Activated CD8-positive, alpha-beta memory T cell treated with anti-CD3 and anti-CD28 coated beads, Interleukin-2, amount 50 U/mL, for 48 hours (primary cell): Measurements from ENCODE around the gene CHCHD10.

Experiments
- DNase-seq: peaks from one replicate; pipeline ENCODE4 v3.0.0-alpha.2; 2020

CHCHD10 gene

GRCh38 chr22:23787600-23787896, 19.8 kb upstream of the CHCHD10 start:
- no peak for DNase-seq

- DNase-seq: peak; percentile 98
Measured at GRCh38 chr22:23786752-23787599, 19.2 kb upstream of the CHCHD10 start, which contains the start of gene SMARCB1. TSS of gene SMARCB1 (plus strand) at chr22:23786966. CDS start at chr22:23787170, 204 bp downstream.

- DNase-seq: no peak
Measured at GRCh38 chr22:23786261-23786710, 18.5 kb upstream of the CHCHD10 start.

DNA sequence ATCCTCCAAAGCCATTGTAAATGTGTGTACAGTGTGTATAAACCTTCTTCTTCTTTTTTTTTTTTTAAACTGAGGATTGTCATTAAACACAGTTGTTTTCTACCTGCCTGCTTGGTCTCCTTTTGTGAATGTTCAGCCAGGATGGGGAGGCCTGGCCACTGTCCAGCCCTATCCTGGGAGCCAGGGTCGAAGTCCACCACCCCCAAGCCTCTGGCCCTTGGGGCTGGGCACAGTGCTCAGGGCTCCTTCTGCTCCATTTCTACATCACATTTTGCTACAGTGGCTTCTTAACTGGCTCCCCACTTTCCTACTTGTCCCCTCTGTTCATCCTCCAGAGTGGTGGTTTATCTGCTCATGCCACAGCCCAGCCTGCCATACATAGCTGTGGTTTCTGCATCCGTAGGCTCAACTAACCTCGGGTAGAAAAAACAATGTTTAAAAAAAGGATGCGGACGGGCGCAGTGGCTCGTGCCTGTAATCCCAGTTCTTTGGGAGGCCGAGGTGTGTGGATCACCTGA, 16.5 kb upstream of the CHCHD10 start:
- peak; percentile 47 for DNase-seq

DNA sequence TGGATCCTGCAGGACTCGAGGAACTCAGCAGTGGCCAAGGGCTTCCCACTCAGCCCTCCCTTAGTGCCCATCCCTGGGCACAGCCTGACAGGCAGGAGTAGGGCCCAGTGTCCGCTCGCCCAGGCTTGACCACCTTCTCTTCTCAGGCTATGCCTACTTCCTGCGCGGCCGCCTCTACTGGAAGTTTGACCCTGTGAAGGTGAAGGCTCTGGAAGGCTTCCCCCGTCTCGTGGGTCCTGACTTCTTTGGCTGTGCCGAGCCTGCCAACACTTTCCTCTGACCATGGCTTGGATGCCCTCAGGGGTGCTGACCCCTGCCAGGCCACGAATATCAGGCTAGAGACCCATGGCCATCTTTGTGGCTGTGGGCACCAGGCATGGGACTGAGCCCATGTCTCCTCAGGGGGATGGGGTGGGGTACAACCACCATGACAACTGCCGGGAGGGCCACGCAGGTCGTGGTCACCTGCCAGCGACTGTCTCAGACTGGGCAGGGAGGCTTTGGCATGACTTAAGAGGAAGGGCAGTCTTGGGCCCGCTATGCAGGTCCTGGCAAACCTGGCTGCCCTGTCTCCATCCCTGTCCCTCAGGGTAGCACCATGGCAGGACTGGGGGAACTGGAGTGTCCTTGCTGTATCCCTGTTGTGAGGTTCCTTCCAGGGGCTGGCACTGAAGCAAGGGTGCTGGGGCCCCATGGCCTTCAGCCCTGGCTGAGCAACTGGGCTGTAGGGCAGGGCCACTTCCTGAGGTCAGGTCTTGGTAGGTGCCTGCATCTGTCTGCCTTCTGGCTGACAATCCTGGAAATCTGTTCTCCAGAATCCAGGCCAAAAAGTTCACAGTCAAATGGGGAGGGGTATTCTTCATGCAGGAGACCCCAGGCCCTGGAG, 15.7 kb upstream of the CHCHD10 start:
- DNase-seq: no peak

DNA sequence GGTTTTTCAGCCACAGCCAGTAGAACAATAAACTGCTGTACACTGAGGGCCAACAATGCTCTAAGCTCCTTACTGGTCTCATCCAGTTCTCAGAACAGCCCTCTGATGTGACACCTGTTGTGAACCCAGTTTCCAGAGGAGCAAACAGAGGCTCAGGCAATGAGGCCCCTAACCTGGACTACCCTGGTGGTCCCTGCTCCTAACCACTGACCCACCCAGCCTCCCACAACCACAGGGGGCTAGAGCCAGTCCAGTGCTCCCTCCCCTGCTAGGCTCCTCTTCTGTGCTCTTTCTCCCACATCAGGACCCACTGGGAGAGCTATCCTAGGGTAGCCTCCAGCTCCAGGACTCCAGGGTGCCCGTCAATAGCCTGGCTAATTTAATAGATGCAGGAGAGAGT, 14.9 kb upstream of the CHCHD10 start:
- no peak for DNase-seq

GRCh38 chr22:23782252-23782651, 14.5 kb upstream of the CHCHD10 start:
- DNase-seq: no peak

DNA sequence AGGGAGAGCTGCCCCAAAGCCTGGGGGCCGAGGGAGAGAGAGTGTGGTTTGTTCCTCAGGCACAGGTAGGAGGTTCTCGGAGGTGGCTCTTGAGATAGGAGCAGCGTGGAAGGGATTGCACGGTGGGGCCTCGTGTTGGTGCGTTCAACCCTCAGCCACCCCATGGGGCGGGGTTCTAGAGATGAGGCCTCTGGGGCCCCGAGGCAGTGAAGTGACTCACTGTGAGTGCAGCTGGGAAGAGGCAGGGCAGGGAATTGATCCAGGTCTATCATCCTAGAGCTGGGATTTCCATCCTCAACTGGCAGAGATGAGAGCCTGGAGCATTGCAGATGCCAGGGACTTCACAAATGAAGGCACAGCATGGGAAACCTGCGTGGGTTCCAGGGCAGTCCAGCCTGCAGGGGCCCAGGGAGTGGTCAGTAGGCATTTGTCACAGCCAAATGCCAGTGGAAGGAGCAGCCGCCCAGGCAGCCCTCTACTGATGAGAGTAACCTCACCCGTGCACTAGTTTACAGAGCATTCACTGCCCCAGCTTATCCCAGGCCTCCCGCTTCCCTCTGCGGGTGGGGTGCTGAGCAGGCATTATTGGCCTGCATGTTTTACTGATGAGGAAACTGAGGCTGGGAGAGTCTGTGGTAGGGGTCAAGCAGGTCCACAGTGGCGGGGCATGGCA, 13.9 kb upstream of the CHCHD10 start:
- no peak for DNase-seq

DNA sequence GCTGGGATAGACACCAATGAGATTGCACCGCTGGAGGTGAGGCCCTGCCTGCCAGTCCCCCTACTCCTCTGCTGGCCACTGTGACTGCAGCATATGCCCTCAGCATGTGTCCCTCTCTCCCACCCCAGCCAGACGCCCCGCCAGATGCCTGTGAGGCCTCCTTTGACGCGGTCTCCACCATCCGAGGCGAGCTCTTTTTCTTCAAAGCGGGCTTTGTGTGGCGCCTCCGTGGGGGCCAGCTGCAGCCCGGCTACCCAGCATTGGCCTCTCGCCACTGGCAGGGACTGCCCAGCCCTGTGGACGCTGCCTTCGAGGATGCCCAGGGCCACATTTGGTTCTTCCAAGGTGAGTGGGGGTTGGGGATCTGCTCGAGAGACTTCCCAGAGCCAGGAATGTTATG, 13.3 kb upstream of the CHCHD10 start:
- no peak for DNase-seq

- DNase-seq: no peak
Measured at GRCh38 chr22:23780146-23780748, 12.5 kb upstream of the CHCHD10 start.

DNA sequence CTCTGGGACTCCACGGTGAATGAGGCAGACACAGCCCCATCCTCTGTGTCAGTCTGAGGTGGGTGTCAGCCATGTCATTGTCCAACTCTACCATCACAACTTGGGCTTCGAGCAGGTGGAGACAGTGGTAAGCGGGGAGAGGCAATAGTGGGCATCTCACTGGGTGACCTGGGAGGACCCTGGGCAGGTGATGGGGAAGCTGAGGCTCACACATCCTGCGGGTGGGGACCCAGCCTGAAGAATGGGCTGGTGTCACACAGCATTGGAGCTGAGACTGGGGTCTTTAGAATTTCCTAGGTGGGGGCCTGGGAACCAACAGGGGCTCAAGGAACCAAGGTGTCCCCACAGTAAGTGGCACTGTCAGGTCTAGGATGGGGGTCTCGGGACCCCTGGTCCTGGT, 12.0 kb upstream of the CHCHD10 start:
- no peak for DNase-seq

- no peak for DNase-seq
Measured at GRCh38 chr22:23779083-23779482, 11.3 kb upstream of the CHCHD10 start.

DNA sequence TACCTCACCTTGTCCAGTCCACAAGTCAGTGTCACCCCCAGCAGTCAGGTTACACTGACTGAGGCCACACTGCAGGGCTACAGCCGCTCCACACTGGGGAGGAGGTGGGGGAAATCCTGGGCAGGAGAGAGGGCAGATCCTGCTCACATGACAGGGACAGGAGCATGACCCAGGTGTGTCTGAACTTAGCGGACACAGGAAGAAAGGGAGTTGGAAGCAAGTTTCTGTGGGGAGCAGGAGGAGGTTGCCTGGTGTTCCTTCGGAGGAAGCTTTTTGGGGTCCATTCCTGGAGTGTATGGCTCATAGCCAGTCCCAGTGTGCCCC, 10.8 kb upstream of the CHCHD10 start:
- DNase-seq: no peak

GRCh38 chr22:23777776-23778576, 10.2 kb upstream of the CHCHD10 start:
- DNase-seq: no peak

DNA sequence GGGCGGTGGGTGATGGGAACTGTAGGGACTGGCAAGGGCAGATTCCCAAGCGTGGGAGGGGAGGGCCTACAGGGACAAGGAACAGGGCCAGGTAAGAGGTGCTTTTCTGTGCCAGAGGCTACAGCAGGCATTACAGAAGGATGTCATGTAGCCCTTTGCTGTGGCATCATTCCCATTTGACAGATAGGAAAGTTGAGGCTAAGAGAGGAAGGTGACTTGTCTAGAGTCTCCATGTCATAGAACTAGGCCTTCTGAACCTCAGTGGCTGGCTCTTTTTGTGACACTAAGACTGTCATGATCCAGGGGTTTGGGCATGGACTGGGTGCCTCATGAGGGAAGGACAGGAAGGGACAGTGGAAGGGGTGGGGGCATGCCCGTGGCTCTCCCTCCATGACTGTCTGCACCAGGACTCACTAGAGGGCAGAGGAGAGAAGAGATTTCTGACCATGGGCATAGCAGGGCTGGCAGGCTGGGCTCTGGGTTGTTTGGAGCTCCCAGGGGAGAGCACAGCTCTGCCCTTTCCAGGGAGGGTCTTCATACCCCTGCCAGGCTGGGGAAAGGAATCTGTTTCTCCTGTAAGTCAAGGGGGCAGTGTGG, 8.1 kb upstream of the CHCHD10 start:
- DNase-seq: no peak

- DNase-seq: no peak
Measured at GRCh38 chr22:23774922-23775436, 7.2 kb upstream of the CHCHD10 start.

DNA sequence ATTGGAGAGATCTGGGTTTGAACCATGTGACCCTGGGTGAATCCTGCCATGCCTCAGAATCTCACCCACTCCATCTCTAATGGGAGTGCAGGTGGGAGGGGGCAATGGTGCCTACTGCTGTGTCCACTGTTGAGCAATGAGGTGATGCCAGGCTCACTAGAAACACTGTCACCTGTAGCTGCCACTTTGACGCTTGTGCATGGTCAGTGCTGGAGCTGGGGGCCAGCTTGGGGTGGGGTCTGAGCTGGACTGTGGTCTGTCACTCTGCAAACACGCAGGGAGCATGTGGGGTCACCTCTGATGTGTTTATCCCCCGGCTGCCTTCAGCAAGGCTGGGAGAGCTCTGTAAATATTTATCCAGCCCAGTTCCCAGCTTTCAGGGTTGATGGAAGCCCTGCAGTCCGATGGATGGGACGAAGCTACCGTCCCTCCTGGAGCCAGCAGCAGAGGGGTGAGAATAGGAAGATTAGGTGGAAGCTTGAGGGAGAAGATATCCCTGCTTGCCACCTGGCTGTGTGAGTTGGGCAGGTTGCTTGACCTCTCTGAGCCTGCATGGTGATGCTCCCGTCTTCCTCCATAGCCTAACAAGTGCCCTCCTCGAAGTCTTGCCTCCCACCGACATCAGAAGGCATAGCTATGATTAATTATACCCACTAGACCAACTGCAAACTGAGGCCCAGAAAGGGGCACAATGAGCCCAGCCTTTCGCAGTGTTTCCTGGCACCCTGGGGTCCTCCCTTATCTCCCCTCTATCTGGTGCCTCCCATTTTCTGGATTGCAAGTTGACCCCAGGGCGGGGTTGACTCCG, 6.5 kb upstream of the CHCHD10 start:
- DNase-seq: no peak

DNA sequence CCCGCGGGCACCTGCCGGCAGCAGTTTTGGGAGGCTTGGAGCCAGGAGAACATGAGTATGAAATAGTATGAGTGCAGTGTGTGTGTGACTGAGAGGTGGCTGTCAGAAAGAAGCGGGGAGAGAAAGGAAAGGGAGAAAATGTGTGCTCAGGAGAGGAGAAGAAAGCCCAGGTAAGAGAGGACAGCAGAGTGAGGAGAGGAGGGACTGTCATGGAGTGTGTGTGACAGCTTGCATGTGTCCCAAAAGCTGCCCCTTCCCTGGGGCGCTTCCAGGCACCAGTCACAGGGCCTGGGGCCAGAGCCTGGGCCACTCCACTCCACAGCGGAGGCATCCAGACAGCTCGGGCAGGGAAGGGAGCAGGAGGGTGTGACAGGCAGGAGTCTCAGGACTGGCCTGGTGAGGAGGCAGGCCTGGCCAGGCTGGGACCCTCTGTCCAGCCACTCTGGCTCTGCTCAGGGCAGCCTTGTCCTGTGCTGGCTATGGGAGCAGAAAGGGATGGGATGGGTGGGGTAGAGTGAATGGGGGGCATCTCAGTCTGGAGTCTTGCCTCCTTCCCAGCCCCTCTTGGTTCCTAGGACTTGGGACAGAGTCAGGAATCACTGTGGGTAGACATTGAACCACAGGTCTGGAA, 5.8 kb upstream of the CHCHD10 start:
- DNase-seq: no peak

GRCh38 chr22:23772649-23773473, 5.1 kb upstream of the CHCHD10 start, which contains the start of gene MMP11:
TSS of gene MMP11 (plus strand) at chr22:23772849. CDS start at chr22:23772871, 22 bp downstream.
- DNase-seq: peak; percentile 75
